ENCODE measurements around the gene EXPH5.
"Not testable (repeated sequence)": the region's sequence is repeated elsewhere in the genome, so short reads cannot be mapped to it uniquely, and the experiment has no call there.

The EXPH5 gene

GRCh38 chr11:108602818-108603217 lies 9.2 kb upstream of the EXPH5 start:
- DNase-seq: not testable (repeated sequence)

- no peak for DNase-seq
Observed at GRCh38 chr11:108601150-108601549, 7.6 kb upstream of the EXPH5 start.

GRCh38 chr11:108599978-108600377 lies 6.4 kb upstream of the EXPH5 start:
- no peak for DNase-seq

GRCh38 chr11:108597736-108598355 lies 4.3 kb upstream of the EXPH5 start:
- DNase-seq: no peak

GRCh38 chr11:108596701-108597100 lies 3.1 kb upstream of the EXPH5 start:
- no peak for DNase-seq

- no peak for DNase-seq
Observed at GRCh38 chr11:108593923-108594434, 411 bp upstream of the EXPH5 start.

- peak in 4 of 5 donors; percentile 9 to 20 (median 16) for DNase-seq
Observed at GRCh38 chr11:108592591-108593213, 866 bp downstream of the EXPH5 start.

GRCh38 chr11:108591893-108592292 lies 1.7 kb downstream of the EXPH5 start:
- DNase-seq: no peak

GRCh38 chr11:108589136-108589535 lies 4.4 kb downstream of the EXPH5 start:
- no peak for DNase-seq

GRCh38 chr11:108588287-108588686 lies 5.3 kb downstream of the EXPH5 start:
- DNase-seq: no peak

- no peak for DNase-seq
Observed at GRCh38 chr11:108587109-108587508, 6.5 kb downstream of the EXPH5 start.

GRCh38 chr11:108586600-108586999 lies 7.0 kb downstream of the EXPH5 start:
- no peak for DNase-seq

- DNase-seq: not testable (repeated sequence)
Observed at GRCh38 chr11:108586185-108586584, 7.4 kb downstream of the EXPH5 start.

GRCh38 chr11:108584973-108585372 lies 8.6 kb downstream of the EXPH5 start:
- no peak for DNase-seq

- no peak for DNase-seq
Observed at GRCh38 chr11:108580645-108581044, 12.9 kb downstream of the EXPH5 start.

GRCh38 chr11:108580043-108580442 lies 13.5 kb downstream of the EXPH5 start:
- DNase-seq: no peak

GRCh38 chr11:108576523-108576922 lies 17.0 kb downstream of the EXPH5 start:
- DNase-seq: no peak

GRCh38 chr11:108574675-108575074 lies 18.9 kb downstream of the EXPH5 start:
- no peak for DNase-seq

GRCh38 chr11:108571001-108571400 lies 22.6 kb downstream of the EXPH5 start:
- DNase-seq: no peak

GRCh38 chr11:108569896-108570295 lies 23.7 kb downstream of the EXPH5 start:
- DNase-seq: no peak

- no peak for DNase-seq
Observed at GRCh38 chr11:108568195-108568858, 25.2 kb downstream of the EXPH5 start.

GRCh38 chr11:108565653-108566052 lies 27.9 kb downstream of the EXPH5 start:
- DNase-seq: no peak

GRCh38 chr11:108562746-108563581 lies 30.6 kb downstream of the EXPH5 start:
- DNase-seq: no peak
